CD4-positive, alpha-beta T cell treated with Interleukin-4 for 4 hours (primary cell): ENCODE results near the gene RFPL2.

ENCODE experiments used
- DNase-seq: peaks from one replicate; pipeline ENCODE4 v3.0.0-alpha.2; 2020

Gene RFPL2

DNA sequence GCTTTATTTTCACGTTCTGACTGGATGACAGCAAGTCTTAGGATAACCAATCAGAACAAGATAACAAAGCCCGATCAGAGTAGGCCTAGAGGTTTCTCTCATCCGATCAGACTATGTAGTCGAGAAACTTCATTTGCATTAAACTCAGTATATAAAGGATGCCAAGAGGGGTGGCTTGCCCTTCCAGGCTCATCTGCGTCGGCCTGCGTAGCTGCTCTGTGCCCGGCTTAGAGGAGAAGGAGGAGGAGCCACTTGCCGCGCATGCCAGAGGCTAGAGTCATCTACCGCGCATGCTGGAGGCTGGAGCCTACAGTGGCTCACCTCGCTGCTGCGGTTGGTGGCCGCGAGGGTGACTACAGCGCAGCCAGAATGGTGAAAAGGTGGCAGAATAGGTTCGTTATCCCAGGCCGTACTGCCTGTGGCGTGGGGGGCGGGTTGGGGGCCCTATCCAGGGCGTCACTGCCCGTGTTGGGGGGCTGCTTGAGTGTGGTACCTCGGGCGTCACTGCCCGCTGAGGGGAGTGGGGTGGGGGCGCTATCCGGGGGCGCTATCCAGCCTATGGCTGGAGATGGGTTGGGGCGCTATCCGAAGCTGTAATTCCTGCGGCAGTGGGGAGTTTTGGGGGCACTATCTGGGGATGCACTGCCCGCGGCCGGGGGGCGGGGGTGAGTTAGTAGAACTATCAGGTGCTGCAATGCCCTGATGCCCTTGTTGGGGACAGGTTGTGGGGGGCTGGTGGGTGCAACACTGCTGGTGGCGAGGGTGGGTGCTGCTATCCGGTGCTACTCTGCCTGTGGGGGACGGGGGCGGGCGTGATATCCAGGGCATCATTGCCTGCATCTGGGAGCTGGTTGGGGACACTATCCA, at the start of gene RFPL2:
TSS of gene RFPL2 (minus strand) at position 218 of the 867 bp plus-strand sequence. CDS start 2,622 bp downstream, outside the sequence.
- peak; percentile 48 for DNase-seq

DNA sequence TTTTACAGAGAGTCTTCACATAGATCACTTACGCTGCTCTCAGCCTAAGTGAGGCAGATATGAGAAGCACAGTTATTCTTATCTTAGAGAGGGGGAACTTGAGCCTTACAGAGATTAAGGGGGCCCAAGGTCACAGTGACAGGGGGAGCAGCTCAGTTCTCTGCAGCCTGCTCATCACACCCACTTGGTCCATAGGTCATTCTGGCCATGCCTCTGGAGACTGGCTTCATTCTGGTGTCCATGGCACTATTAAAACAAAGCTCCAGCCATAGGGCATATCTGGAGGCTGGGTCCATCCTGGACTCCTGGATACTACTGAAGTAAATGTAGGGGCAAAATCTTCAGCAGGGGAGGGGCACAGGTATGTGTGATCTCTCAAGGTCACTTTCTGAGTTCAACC, 44.4 kb upstream of the RFPL2 start:
- DNase-seq: no peak

- DNase-seq: no peak
Measured at GRCh38 chr22:32248276-32248675, 43.4 kb upstream of the RFPL2 start.

DNA sequence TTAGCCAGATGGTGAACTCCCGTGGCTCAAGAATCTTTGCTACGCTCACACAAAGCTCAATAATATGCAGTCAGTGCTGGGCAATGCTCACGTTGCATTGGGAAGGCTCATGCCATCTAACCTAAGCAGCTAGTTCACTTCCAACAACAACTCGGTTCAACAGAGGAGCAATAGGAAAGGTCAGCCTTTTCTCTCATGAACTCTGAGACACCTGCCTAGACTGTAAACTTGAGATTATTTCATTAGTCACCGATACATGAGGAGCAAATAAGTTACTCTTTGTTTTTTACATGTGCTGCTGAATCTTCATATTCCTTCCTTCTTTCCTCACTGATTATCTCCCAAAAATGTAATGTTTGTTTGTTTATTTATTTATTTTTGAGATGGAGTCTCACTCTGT, 41.3 kb upstream of the RFPL2 start:
- no peak for DNase-seq

GRCh38 chr22:32245042-32245441, 40.2 kb upstream of the RFPL2 start:
- no peak for DNase-seq

GRCh38 chr22:32244547-32244946, 39.7 kb upstream of the RFPL2 start:
- DNase-seq: no peak

GRCh38 chr22:32240461-32240860, 35.6 kb upstream of the RFPL2 start:
- no peak for DNase-seq

- no peak for DNase-seq
Measured at GRCh38 chr22:32237906-32238305, 33.0 kb upstream of the RFPL2 start.

- DNase-seq: no peak
Measured at GRCh38 chr22:32236970-32237369, 32.1 kb upstream of the RFPL2 start.

- DNase-seq: no peak
Measured at GRCh38 chr22:32233091-32233490, 28.2 kb upstream of the RFPL2 start.

- DNase-seq: no peak
Measured at GRCh38 chr22:32232191-32232830, 27.4 kb upstream of the RFPL2 start.

GRCh38 chr22:32226326-32227104, 21.6 kb upstream of the RFPL2 start:
- no peak for DNase-seq

DNA sequence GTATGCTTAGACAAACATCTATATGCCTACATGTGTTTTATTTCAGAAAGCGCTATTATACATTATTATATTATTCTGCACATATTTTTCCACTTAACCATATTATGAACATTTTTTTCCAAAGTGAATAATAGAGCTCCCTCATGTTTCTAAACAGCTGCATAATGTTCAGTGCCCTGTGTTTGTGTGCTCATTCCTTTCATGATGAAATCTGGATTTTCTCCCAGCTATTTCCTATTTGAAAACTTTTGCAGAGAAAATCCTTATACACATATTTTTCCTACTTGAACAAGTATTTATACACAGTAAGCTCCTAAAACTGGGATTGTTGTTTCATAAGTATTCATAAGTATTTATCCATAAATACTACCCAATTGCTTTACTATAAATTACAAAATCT, 18.1 kb upstream of the RFPL2 start:
- DNase-seq: no peak

DNA sequence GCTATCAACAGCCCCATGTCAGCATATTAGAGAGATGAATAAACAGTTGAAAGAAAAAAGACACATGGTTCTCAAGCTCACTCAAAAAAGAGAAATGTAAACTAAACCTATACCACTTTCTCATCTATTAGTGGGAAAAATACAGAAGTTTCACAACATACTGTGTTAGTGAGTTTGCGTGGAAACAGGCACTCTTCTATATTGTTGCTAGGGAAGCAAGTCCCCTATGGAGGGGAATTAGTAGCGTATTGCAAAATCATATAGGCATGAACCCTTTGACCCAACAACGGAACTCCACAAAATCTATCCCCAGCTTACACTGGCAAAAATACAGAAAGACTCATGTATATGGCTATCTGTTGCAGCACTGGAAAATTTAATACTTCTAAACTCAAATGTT, 14.2 kb upstream of the RFPL2 start:
- DNase-seq: no peak

- DNase-seq: no peak
Measured at GRCh38 chr22:32218470-32218869, 13.6 kb upstream of the RFPL2 start.

GRCh38 chr22:32217465-32217864, 12.6 kb upstream of the RFPL2 start:
- DNase-seq: no peak

DNA sequence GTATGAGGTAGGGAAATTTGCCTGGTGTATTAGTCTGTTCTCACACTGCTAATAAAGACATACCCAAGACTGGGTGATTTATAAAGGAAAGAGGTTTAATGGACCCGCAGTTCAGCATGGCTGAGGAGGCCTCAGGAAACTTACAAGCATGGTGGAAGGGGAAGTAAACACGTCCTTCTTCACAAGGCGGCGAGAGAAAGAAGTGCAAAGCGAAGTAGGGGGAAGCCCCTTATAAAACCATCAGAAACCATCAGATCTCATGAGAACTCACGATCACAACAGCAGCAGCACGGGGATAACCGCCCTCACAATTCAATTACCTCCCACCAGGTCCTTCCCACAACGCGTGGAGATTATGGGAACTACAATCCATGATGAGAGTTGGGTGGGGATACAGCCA, 12.0 kb upstream of the RFPL2 start:
- DNase-seq: no peak

GRCh38 chr22:32211011-32211410, 6.1 kb upstream of the RFPL2 start:
- no peak for DNase-seq

DNA sequence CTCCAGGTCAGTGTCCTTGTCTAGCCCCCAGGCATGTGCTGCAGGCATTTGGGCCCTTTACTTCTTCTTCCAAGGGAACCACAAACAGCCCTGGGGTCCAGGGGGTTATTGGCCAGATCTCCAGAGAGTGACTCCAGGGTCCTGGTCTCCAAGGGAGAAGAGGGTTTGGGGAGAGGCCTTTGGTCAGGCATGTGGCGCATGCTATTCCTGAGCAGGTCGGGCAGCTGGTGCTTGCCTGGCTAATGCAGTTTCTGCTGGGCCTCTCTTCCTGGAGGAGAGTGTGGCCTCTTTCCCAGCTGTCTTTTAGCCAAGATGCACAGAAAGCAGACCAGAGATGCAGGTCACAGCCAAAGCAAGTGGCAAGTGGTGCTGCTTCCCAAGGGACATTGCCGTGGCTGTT, 3.8 kb upstream of the RFPL2 start:
- DNase-seq: no peak

GRCh38 chr22:32207971-32208480, 3.2 kb upstream of the RFPL2 start:
- DNase-seq: no peak

- peak; percentile 40 for DNase-seq
Measured at GRCh38 chr22:32206774-32207758, 2.2 kb upstream of the RFPL2 start.
